ENCODE measurements around the gene TMEM30A.

The TMEM30A gene

DNA sequence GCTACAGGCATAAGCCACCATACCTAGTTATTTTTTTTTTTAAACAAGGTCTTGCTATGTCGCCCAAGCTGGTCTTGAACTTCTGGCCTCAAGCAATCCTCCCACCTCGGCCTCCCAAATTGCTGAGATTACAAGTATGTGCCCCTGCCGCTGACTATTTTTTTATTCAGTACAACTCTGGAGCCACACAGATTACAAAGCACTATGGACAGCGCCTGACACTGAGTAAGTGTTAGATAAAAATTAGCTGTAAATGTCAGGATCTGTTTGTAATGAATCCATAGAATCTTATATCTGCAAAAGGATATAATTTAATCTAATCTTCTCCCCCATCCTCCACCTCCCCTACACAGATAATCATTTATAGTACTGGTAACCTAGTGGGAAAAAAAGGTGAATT is 63.5 kb downstream of the TMEM30A start:
- Histone ChIP-seq H3K9ac (ENCODE audit: low read depth, low read length, poor library complexity, severe bottlenecking) (no peak overlapping the region), H3K4me2 (ENCODE audit: low read depth, low read length, poor library complexity, severe bottlenecking) (no peak overlapping the region), H3K4me1 (ENCODE audit: insufficient read depth, low read length, poor library complexity, severe bottlenecking) (no peaks in the 10 kb centered on the region), H3K36me3 (ENCODE audit: insufficient read depth, low read length) (no peaks in the 10 kb centered on the region), H4K20me1 (ENCODE audit: insufficient read depth, low read length, poor library complexity, severe bottlenecking) (no peaks in the 10 kb centered on the region), H3K9me3 (ENCODE audit: insufficient read depth, low read depth, low read length) (no peaks in the 10 kb centered on the region), H3K9me2 (replicated peaks; ENCODE audit: low read depth, low read length) (no peaks in the 10 kb centered on the region), H3K79me2 (ENCODE audit: insufficient read depth, low read length) (no peaks in the 10 kb centered on the region), H3F3A (ENCODE audit: low read depth) (no peaks in the 10 kb centered on the region), H3K4me3 (ENCODE audit: low read length, poor library complexity, severe bottlenecking) (no peak overlapping the region), H3K27me3 (ENCODE audit: insufficient read depth, low read length, poor library complexity, severe bottlenecking) (no peaks in the 10 kb centered on the region), H2AFZ (ENCODE audit: low read length) (no peak overlapping the region)
- TF ChIP-seq CTCF (conservative IDR thresholded peaks at IDR 0.05; ENCODE audit: low read length): no peak
- no peak for TF ChIP-seq EZH2phosphoT487 (IDR thresholded peaks at IDR 0.05; ENCODE audit: borderline replicate concordance)

GRCh38 chr6:75220357-75220756 is 64.2 kb downstream of the TMEM30A start:
- Histone ChIP-seq H2AFZ (ENCODE audit: low read length) (no peak overlapping the region), H3K79me2 (ENCODE audit: insufficient read depth, low read length) (no peaks in the 10 kb centered on the region), H3K9me3 (ENCODE audit: insufficient read depth, low read depth, low read length) (no peaks in the 10 kb centered on the region), H3K4me2 (ENCODE audit: low read depth, low read length, poor library complexity, severe bottlenecking) (no peak overlapping the region), H4K20me1 (ENCODE audit: insufficient read depth, low read length, poor library complexity, severe bottlenecking) (no peaks in the 10 kb centered on the region), H3K4me3 (ENCODE audit: low read length, poor library complexity, severe bottlenecking) (no peak overlapping the region), H3K9me2 (replicated peaks; ENCODE audit: low read depth, low read length) (no peaks in the 10 kb centered on the region), H3K36me3 (ENCODE audit: insufficient read depth, low read length) (no peaks in the 10 kb centered on the region), H3K4me1 (ENCODE audit: insufficient read depth, low read length, poor library complexity, severe bottlenecking) (no peaks in the 10 kb centered on the region), H3F3A (ENCODE audit: low read depth) (no peaks in the 10 kb centered on the region), H3K27me3 (ENCODE audit: insufficient read depth, low read length, poor library complexity, severe bottlenecking) (no peaks in the 10 kb centered on the region), H3K9ac (ENCODE audit: low read depth, low read length, poor library complexity, severe bottlenecking) (no peak overlapping the region)
- TF ChIP-seq CTCF (conservative IDR thresholded peaks at IDR 0.05; ENCODE audit: low read length) (no peak), EZH2phosphoT487 (IDR thresholded peaks at IDR 0.05; ENCODE audit: borderline replicate concordance) (no peak)

DNA sequence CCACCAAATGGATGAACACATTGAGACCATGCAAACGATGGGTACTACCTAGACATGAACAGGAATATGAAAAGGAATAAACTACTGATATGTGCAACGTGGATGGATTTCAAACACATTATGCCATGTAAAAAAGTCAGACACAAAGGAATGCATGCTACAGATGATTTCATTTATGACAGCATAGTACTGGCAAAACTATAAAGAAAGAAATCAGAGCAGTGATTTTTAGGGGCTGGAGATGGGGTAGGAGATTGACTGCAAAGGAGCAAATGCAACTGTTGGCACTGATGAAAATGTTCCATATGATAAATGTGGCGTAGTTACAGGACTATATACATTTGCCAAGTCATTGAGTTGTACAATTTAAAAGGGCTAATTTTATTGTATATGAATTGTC is 65.3 kb downstream of the TMEM30A start:
- Histone ChIP-seq H3K4me2 (ENCODE audit: low read depth, low read length, poor library complexity, severe bottlenecking) (no peak overlapping the region), H3K36me3 (ENCODE audit: insufficient read depth, low read length) (no peaks in the 10 kb centered on the region), H3K9ac (ENCODE audit: low read depth, low read length, poor library complexity, severe bottlenecking) (no peak overlapping the region), H2AFZ (ENCODE audit: low read length) (no peak overlapping the region), H3K4me1 (ENCODE audit: insufficient read depth, low read length, poor library complexity, severe bottlenecking) (no peaks in the 10 kb centered on the region), H3K9me2 (replicated peaks; ENCODE audit: low read depth, low read length) (no peaks in the 10 kb centered on the region), H4K20me1 (ENCODE audit: insufficient read depth, low read length, poor library complexity, severe bottlenecking) (no peaks in the 10 kb centered on the region), H3K9me3 (ENCODE audit: insufficient read depth, low read depth, low read length) (no peaks in the 10 kb centered on the region), H3F3A (ENCODE audit: low read depth) (no peaks in the 10 kb centered on the region), H3K79me2 (ENCODE audit: insufficient read depth, low read length) (no peaks in the 10 kb centered on the region), H3K27me3 (ENCODE audit: insufficient read depth, low read length, poor library complexity, severe bottlenecking) (no peaks in the 10 kb centered on the region), H3K4me3 (ENCODE audit: low read length, poor library complexity, severe bottlenecking) (no peak overlapping the region)
- TF ChIP-seq CTCF (conservative IDR thresholded peaks at IDR 0.05; ENCODE audit: low read length): no peak
- no peak for TF ChIP-seq EZH2phosphoT487 (IDR thresholded peaks at IDR 0.05; ENCODE audit: borderline replicate concordance)
